HG03159 (cell line): ENCODE measurements around the gene CDYL.
A peak's percentile ranks its signal among the peaks of the same experiment; 100 is the strongest.

Source experiments
- ATAC-seq: cut with Tn5 transposase; IDR thresholded peaks from one replicate; pipeline ENCODE4 v1.9.1; 2021; ENCODE audit warnings: mild to moderate bottlenecking, moderate library complexity; ENCODE audit not compliant: unreplicated experiment

The CDYL gene

DNA sequence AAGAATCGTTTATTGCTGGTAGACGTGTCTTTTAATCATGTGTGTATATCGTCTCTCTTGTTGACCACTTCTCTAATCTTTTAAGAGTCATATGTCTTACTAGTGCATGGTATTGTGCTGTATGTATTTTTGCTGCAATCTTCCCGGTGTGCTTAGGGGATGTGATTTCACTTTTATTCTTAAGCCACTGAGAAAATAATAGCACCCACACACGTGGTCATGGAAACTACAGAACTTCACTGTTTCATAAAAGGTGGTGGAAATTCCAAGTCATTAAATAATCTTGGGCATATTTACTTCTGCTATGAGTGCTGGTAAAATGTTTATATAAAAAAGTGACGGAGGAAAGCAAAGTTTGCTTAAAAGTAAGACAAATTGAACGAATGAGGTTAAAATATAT lies 3.0 kb upstream of the CDYL start:
- ATAC-seq, result no peak

DNA sequence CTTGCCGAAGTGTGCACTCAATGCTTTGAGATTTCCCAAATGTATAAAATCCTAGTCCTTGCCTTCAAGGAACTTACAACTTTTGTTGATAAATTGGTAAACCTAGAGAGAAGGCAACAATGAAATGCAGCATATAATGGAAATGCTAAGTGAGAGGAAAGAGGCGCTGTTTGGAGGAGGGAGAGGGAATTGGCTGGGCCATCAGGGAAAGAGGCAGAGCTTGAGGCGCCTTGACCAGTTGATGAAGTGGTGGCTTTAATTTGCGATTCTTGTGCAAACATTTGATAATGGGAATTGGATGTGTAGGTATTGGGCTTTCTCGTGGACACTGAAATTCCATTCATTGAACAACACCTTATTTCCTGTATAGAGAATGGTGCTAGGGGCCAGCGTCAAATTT lies 1.9 kb upstream of the CDYL start:
- ATAC-seq, result no peak

DNA sequence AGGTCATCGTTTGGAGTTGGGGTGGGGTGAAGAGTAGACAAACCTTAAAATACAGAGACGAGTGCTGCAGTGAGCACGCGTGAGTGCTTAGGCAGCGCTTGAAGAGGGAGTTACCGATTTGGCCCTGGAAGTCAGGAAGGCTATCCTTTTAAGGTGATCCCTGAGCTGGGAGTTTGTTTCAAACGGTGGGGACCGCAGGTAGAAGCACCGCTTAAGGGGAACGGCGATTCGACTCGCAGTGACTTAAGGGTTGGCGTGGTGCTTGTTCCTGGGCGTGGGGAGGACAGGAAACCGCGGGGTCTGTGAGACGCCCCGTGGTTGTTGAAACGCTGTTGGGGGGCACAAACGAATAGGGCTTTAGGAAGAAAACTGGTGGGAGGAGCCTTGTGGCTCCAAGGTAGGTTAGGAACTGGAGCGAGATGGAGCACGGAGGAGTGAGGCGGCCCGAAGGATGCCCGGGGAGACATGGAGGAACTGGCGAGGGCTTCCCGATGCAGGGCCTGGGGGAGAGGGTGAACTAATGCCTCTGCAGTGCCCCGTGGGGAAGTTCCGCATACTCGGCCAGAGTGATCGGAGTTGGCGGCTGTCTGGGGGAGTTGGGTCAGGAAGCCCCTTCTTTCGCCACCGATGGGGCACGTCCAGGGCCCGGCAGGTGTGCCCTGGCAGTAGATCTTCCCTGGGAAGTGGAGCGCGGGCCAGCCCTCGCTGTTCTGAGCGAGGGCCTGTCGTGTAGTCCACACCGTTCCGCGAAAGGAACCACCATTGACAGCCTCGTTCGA lies 1.3 kb upstream of the CDYL start:
- peak; percentile 1 for ATAC-seq

DNA sequence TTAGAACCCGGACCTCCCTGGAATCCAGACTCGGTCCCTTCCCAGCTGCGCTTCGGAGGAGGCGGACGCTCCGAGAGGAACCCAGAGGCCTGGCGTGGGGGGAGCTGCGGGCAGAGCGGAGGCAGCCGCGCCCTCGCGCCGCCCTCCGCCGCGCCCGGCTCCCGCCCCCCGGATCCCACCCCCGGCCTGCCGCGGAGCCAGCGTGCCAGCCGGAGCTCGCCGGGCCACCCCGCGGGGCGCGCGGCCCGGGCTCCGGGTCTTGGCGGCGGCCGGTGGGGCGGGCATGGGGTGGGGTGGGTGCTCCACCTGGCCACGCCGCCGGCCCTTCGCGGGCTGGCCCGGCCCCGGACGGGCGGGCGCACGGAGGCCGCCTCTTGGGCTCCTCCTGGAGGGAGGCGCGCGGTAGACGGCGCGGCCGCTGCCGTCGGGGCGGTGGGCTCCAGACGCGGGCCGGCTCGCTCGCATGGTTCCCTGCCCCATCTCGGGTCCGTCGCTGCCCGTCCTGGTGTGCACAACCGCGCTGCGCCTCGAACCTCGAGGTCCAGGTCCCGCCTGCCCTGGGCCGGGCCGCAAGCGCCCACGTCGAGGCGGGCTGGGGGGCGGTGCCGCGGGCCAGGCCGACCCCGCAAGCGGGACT lies 592 bp upstream of the CDYL start:
- peak; percentile 45 for ATAC-seq

DNA sequence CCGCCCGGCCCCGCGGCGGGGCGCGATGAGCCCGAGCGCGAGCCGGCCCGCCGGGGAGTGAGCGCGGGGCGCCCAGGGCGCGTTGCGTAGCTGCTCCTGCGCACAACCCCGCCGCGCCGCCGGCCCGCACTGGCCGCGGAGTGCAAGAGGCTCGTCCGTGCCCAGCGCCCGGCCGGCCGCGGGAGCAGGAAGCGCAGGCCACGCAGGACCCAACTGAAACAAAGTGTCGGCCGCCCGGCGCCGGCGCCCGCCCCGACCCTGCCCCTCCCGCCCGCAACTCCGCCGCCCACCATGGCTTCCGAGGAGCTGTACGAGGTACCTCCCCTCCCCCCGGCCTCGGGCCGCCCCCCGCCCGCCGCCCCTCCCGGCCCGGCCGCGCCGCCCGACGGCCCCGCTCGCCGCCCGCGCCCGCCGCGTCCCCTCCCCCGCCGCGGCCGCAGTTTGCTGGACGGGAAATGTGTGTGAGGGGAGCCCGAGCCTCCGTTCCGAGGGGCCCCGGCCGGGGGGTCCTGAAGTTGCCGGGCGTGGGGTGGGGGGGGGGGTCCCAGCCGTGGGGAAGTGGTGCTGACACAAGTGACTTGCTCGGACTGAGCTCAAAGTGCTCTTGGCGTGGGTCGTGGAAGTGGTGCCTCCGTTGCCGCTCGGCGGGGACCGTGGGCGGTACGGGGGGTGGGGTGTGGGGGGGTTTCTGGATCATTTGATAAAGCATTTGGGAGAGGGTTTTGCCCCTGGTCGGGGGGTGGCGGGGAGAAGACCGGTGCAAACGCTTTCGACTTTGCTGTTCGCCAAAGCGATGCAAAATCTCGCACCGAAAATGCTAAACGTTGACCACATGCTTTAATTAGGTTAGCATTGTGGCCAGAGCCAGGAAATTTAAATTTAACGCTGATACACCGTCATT lies 539 bp downstream of the CDYL start:
- no peak for ATAC-seq

DNA sequence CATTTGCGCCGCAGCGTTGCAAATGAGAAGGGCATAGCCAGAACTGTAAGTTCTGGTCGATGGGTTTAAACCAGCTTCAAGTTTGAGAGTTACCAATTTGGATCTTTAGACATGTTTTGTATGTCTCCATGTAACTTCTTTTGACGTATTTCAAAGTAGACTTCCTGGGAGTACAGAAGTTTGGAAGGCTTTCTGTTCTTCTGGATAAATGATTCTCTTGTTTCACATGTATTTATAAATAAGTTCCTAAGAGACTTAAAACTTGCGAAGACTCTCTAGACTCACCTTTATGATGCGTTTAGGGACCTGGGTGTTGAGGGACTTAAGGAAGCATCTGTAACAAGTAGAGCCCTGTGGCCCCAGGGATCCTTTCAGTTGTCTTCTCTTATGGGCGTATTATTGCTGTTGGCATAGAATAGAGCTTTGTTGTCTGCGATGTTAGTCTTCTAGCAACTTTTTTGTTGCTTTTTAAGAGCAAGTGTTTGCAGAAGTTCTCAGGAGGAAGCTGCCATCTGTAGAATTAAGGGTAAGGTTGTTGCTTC lies 1.3 kb downstream of the CDYL start:
- ATAC-seq, result no peak

DNA sequence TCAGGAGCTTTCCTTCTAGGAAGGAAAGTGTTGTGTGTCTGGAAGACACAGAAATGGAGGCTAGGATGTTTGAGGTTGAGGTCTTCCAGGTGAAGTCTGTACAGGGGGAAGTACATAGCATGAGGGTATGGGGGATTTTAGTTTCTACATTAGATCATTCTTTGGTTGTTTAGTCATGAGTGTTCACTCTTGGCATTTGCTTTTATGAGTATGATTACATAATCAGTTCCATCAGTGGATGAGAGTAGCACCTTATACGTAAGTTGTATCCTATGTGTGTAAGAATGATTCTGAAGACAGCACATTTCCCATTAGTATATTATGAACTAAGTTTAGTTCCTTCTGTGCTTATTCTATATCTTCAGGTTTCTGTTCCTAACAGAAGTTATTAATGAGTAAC lies 1.9 kb downstream of the CDYL start:
- ATAC-seq, result no peak

DNA sequence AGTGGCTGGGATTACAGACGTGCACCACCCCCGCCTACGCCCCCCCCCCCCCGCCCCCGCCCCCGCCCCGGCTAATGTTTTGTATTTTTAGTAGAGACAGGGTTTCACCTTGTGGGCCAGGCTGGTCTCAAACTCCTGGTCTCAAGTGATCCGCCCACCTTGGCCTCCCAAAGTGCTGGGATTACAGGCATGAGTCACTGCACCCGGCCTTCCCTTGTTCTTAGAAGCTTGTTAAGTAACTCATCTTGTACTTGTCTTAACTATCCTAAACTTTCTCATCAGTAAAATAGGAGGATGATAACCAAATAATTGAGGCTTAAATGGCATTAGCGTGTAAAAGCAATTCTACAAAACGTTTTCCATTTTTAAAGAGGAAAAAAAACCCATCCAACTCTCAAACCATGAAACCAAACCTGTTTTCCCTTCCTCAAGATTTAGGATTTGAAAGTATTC lies 4.2 kb downstream of the CDYL start:
- no peak for ATAC-seq

DNA sequence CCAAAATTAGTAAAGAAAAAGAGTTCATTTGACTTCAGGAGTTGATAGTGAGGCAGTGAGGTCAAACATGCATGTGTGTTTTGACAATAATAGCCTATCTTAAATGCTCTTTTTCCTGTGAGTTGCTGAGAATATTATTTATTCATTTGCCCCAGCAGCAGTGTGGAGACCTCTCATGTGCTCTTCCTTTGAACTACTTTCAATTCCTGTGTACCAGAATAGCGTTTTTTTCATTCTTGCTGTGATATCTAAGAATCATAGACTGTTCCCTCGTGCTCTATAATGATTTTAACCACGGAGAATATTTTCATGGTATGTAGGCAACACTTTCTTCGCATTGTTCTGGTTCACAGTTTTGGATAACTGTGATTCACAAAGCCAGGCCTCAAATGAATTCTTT lies 5.2 kb downstream of the CDYL start:
- no peak for ATAC-seq

DNA sequence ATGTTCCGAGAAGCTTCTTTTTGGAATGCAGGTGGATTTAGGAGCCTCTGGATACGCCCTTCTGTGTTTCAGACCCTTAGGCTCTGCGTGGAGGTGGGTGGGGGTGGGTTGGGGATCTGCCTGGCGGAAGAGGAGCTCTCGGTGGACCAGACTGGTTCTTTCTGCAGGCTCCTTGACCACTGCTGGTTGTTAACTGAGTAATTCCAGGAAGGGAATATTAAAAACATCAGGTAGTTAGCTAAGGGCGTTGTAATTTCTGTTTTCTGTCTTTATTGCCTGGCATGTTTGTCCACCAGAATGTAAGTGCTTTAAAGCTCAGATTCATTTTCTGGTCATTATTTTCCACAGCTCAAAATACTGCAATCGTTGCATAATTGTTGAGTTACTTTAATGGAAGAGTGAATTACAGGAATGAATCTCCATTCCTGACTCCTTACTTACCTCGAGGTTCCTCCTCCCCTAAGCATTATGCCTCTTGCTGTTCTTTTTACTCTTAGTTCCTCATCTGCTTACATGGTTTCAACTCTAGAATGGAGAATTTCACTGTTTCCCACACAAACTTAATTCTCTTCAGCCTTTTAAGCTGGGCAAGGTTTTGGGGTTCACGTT lies 5.9 kb downstream of the CDYL start:
- no peak for ATAC-seq

DNA sequence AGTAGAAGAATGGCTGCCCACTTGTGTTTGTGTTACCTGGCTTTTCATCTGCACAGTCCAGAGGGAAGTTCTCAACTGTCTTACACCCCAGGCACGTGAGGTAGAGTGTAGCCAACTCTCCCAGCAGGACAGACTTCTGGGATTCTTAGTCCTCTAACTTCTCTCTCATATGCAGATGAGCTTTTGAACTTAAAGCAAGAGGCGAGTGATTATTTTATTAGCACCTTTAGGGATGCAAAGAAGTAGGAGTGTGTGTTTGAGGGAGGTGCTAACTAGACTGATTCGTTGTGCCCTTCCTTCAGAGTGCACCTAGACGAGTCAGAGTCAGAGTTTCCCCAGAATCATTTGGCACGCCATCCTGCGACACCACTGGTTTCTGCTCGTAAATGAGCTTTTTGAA lies 10.8 kb downstream of the CDYL start:
- no peak for ATAC-seq

DNA sequence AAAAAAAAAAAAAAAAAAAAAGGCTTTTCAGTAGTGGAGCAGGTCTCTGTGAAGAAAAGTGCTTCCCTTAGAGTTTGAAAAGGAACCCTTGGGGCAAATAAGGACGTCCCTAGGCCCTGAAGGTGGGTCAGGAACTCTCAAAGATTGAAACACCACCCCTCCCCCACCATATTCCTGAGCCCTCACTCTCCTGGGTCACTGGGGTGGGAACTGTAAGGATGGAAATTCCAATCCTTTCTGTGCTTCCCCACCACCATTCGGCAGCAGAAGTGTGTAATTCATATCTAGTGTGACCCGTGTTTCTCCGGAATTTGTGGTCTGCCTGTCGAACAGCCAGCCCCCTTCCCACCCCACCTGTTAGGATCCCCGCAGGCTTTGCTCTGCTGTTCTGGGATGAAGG lies 12.3 kb downstream of the CDYL start:
- ATAC-seq, result no peak

DNA sequence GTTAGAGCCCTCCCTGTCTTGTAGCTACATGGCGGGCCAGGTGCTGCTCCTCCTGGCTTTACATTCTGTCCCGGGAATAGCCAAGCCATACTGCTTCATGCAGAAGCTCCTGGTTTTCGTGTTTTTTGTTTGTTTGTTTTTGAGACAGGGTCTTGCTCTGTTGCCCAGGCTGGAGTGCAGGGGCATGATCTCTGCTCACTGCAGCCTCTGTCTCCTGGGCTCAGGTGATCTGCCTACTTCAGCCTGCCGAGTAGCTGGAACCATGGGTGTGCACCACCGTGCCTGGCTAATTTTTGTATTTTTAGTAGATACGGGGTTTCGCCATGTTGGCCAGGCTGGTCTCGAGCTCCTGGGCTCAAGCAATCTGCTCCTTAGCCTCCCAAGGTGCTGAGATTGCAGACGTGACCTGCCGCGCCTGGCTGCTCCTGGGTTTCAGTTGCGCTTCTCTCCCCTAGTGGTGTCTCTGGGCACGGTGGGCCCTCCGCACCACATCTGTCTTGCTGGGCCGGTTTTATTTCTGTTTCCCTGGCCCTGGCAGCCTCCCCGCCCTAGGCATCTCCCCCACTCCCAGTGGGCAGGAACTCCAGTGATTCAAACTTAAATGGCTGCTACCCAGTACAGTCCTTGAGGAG lies 12.9 kb downstream of the CDYL start:
- peak; percentile 97 for ATAC-seq

DNA sequence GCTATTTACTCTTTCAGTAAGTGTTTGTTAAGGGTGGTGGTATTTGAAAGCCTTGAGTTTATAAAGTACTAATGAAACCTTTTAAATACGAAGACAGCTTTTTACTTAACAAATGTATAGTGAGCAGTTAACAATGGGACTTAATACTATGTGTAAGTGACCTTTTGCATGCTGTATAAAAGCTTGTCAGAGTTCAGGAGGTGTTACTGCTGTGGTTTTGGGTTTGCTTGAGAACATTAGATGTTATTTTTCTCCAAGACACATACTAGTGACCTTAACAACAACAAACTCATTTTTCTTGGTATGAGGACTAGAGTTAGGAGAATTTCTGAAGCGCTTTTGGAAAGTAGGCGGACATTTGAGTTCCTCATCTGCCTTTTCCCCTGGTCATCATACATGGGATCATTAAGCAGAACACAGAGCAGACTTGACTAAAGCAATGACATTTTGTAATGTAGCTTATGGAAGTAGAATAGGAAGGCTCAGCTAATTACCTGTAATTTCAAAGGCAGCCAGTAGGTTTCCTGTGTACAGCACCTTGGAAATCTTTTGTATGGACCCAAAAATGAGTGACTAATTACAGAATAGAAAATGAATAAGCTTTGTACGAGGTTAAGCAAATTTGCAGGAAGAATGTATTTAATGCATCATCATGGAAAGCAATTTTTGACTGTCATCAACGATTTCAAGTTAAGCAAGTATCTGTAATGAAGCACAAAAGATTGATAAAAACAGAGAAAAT lies 14.1 kb downstream of the CDYL start:
- ATAC-seq, result no peak

DNA sequence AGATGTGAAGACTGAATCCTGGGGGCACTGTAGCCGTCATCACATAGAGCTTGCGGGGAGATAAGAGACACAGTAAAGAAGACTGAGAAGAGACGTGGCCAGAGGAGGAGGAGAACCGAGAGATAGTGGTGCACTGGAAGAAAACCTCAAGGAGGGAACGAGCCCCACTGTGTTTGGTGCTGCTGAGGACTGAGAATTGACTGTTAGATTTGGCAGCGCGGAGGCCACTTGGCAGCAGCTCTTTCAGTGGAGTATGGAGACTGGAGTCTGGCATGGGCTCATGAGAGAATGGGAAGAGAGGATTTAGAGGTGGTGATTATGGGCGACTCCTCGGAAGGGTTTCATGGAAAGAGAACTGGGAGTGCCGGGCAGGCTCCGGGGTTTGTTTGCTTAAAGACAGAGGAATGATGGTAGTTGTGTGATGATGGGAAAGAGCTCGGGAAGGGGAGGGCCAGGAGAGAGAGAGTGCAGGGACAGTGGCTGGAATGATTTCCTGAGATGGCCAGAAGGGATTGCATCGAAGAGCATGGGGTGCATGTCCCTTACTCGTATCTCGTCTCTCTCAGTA lies 18.0 kb downstream of the CDYL start:
- ATAC-seq, result no peak

DNA sequence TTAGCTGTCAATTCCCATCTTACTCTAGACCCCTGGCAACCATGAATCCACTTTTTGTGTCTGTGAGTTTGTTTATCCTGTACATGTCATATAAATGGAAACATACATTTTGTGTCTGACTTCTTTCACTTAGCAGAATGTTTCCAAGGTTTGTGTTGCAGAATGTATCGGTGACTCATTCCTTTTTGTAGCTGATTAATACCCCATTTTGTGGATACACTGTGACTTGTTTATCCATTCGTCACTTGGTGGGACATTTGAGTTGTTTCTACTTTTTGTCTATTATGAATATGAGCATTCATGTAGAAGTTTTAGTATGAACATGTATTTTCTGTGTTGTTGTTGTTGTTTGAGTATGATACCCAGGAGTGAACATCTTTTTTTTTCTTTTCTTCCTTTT lies 21.4 kb downstream of the CDYL start:
- ATAC-seq, result no peak

DNA sequence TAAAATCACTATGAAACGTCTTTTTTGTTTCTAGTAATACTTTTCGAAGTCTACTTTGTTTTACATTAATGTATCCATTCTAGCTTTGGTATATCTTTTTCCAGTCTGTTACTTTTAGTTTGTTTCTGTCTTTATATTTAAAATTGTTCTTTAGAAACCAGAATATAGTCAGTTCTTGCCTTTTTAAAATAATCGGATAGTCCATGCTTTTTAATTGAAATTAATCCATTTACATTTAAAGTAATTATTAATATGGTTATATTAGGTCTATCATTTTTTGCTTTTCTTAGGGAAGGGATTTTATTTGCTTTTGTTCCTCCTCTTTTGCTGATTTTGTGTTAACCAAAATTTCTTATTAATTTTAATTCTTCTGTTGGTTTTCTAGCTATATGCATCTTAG lies 23.7 kb downstream of the CDYL start:
- ATAC-seq, result no peak

DNA sequence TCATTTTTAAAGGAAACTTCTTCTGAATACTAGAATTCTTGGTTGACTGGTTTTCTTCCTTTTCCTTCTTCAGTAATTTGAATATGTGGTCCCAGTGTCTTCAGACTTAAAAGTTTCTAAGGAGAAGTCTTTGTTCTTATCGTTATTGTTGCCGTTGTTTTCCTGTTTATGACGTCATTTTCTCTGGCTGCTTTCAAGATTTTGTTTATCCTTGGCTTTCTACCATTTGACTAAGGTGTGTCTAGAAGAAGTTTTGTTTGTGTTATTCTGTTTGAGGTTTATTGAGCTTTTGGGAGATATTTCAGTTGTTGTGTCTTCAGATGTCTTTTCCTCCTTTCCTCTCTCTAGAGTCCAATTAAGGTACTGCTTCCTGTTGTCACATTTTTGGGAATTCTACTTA lies 24.5 kb downstream of the CDYL start:
- ATAC-seq, result no peak

DNA sequence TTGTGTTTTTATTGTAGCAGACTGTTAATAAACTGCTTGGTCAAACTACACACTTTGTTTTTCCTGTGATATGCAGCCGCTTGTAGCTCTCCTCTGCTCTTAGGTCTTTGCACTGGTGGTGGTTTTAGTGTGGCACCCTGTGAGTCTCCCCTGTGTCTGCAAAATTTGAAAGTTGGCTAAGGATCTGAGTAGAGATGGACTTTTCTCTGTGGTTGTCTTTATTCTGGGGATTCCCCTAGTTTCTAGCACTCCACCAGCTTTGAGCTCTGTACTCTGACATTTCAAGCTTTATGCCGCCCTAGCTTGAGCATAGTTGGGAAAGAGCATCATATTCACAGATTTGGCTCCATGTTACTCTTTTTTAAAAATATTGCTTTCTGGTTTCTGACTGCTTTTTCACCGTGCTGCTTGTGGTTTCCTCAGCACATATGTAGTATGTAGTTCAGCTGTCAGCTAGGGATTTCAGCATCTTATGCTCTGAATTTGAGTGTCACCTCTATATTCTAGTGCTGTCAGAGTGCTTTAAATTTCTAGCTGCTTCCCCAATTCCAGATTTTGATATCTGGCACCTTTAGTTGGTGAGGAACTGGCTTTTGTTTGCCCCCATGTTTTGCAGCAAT lies 25.4 kb downstream of the CDYL start:
- ATAC-seq, result peak; percentile 48
